NK-92 (cell line): Measurements from ENCODE around the gene CYSRT1.
A peak's percentile ranks its signal among the peaks of the same experiment; 100 is the strongest.
"Not testable (repeated sequence)": the region's sequence is repeated elsewhere in the genome, so short reads cannot be mapped to it uniquely, and the experiment has no call there.

Source experiments
- DNase-seq: peaks from one replicate; lab custom pipeline; 2025; ENCODE audit not compliant: unreplicated experiment; lab: John Stamatoyannopoulos, UW

Gene CYSRT1

GRCh38 chr9:137247916-137248175 is 22.9 kb downstream of the CYSRT1 start:
- no peak for DNase-seq

- DNase-seq: no peak
Observed at GRCh38 chr9:137250329-137251193, 25.6 kb downstream of the CYSRT1 start.

DNA sequence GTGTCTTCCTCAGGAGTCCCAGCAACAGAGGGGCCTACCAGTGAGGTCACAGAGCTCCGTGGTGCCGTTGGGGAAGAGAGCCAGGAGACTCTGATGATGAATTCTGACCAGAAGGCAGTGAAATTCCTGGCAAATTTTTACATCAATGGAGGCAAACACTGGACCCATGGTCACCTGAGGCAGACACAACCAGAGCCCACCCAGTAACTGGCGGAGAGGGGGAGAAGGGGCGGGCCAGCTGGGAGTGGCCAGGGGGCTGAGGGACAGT is 26.2 kb downstream of the CYSRT1 start, which contains the start of gene STPG3:
TSS of gene STPG3 (plus strand) at position 93 of the 268 bp plus-strand sequence. CDS start at position 94, 1 bp downstream.
- DNase-seq: no peak

GRCh38 chr9:137251490-137252268 is 26.7 kb downstream of the CYSRT1 start:
- DNase-seq: no peak

DNA sequence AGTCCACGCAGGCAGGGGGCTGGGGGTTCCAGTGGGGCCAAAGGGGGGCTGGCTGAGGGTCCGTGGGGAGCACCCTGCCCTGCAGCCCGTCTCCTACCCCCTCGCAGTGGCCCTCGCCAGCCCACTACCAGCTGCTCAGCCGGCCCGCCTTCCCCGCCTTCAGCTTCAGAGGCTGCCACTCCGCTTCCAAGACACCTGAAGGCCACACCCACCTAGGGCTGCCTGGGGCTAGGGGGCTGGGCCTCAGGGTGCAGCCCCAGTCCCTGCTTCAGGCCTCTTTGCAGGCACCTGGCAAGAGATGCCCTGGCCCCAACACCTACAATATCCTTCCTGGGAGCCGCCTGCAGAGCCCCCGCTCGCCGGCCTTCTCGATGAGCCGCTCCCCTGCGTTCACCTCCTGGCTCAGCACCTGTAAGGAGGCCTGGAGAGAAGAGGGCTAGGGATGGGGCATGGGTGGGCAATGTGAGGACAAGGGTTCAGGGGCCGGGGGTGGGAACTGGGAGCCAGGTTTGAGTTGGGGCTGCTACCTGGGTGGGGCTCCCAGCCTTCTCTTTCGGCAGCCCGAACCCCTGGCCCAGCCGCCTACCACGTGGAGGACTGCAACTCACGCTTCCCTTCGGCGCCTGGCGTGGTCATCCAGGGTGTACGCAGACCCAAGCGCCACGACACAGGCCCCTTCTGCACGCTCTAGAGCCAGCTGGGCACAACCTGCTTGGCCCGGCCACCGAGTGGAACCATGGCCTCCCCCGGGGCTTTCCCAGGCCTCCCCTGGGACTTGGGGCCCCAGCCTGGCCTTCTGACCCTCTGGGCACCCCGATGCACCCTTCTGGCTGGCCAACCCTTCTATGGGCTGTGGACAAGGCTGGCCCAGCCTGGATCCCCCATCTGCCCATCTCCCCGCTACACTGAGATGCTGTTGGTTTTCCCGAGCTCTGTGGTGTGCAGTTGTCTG is 27.9 kb downstream of the CYSRT1 start:
- no peak for DNase-seq

DNA sequence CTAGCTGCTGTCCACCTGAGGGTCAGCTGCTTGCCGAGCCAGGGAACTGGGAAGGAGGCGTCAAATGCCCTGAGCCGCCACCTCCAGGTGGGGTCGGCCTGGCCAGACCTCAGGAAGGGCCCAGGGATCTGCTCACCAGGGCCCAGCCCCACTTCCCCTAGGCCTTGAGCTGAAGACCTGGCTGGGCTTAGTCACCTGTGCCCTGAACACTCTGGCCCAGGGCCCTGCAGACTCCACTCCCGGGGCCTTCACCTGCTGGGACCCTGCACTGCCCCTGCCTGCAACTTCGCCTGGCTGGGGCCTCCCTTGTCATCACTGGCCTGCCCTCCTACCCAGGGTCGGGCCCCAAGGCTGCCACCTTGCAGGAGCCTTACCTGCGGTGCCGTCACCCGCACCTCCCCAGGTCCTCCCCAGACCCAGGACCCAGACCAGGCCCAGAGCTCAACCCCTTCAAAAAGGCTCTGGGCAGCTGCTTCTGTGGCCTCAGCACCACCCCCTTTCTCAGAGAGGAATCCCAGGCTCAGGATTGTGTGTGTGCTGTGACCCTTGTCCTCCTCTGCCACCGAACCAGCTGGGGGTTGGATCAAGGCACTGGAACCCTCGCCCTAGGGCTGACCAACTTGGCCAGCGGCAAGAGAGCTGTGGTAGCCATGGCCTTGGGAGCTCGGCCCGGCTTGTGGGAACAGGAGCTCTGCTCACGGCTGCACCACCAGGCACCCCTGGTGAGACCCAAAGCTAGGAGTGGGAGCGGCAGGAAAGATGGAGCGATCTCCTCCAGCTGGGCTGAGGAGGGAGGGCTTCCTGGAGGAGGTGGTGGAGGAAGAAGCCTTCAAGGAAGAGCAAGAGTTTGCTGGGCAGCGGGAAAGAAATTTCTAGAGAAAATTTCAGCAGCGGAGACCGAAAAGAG is 29.0 kb downstream of the CYSRT1 start:
- DNase-seq: no peak

DNA sequence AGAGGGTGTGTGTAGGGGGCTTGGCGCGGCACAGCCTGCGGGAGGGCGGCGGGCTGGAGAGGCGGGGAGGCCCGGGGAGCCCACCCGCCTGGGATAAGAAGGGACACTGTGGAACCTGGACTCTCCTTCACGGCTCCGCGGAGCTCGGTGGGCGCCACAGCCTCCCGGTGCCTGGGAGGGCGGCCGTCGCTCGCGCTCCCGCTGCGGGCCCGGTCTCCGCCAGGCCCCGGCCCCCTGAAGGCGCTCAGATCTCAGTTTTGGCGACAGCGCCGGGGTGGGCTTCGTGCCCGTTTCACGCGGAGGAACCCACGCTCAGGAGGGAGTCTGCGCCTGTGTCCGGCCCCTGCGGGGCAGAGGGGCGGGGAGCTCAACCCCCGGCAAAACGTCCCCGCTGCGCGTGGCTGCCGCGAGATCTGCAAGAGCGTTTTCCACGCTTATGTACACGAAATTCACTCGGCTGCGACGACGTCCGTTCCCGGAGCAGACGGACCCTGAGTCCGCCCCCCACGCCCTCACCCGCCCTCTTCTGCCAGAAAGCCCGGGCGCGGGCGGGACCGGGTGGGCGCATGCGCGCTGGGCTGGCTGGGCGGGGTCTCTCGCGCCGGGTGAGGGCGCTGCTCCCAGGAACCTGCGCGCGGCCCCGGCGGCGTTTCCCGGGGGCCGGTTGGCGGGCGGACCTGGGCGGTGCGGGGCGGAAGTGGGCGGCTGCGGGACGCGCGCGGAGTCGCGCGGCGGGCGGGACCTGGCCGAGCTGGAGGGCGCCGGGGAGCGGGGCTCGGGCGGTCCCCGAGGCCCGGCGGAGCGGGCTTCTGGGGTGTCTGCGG is 29.9 kb downstream of the CYSRT1 start, which contains the start of gene NELFB:
TSS of gene NELFB (plus strand) at position 704 of the 824 bp plus-strand sequence.
- peak; percentile 40 for DNase-seq

- no peak for DNase-seq
Observed at GRCh38 chr9:137255448-137256114, 30.6 kb downstream of the CYSRT1 start.

GRCh38 chr9:137256362-137256761 is 31.4 kb downstream of the CYSRT1 start:
- no peak for DNase-seq

- no peak for DNase-seq
Observed at GRCh38 chr9:137256856-137257255, 31.9 kb downstream of the CYSRT1 start.

DNA sequence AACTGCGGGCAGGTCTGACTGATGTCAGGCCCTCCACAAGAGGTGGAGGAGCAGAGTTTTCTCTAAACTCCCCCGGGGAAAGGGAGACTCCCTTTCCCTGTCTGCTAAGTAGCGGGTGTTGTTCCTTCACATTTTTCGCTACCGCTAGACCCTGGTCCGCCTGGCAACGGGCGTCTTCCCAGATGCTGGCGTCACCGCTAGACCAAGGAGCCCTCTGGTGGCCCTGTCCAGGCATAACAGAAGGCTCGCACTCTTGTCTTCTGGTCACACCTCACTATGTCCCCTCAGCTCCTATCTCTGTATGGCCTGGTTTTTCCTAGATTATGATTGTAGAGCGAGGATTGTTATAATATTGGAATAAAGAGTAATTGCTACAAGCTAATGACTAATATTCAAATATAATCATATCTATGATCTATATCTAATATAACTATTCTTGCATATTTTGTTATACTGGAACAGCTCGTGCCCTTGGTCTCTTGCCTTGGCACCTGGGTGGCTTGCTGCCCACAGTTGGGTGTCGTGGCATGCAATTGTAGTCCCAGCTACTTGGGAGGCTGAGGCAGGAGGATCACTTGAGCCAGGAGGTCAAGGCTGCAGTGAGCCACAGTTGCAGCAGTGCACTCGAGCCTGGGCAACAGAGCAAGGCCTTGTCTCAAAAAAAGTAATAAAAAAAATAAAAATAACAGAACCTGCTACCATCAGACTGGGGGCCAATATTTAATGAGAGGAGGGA is 37.4 kb downstream of the CYSRT1 start:
- not testable (repeated sequence) for DNase-seq

DNA sequence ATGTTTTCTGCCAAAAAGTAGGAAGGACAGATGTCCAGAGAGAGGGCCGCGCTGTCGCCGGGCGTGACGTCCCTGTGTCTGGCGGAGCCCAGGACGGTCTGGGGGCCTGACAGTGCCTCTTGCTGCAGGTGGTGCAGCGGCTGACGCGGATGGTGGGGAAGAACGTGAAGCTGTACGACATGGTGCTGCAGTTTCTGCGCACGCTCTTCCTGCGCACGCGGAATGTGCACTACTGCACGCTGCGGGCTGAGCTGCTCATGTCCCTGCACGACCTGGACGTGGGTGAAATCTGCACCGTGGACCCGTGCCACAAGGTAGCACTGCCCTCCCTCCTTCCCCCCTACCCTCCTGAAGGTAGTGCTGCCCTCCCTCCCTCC is 37.9 kb downstream of the CYSRT1 start:
- DNase-seq: no peak

GRCh38 chr9:137263506-137263905 is 38.5 kb downstream of the CYSRT1 start:
- DNase-seq: no peak

DNA sequence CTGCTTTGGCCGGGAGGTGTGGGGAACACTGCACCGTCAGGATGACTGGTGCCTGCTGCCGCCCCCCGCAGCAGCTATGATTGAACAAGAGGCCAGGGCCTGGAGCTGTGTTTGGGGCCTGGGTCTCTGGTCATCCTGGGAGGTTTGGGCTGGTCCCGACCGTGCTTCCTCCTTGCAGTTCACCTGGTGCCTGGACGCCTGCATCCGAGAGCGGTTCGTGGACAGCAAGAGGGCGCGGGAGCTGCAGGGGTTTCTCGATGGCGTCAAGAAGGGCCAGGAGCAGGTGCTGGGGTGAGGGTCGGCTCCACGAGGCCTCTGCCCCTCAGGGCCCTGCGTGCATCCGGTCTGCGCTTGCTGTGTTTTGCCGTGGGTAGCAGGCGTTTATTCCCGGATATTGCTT is 39.1 kb downstream of the CYSRT1 start:
- DNase-seq: no peak

GRCh38 chr9:137265496-137266161 is 40.7 kb downstream of the CYSRT1 start:
- DNase-seq: no peak

- DNase-seq: no peak
Observed at GRCh38 chr9:137266162-137266527, 41.2 kb downstream of the CYSRT1 start.

DNA sequence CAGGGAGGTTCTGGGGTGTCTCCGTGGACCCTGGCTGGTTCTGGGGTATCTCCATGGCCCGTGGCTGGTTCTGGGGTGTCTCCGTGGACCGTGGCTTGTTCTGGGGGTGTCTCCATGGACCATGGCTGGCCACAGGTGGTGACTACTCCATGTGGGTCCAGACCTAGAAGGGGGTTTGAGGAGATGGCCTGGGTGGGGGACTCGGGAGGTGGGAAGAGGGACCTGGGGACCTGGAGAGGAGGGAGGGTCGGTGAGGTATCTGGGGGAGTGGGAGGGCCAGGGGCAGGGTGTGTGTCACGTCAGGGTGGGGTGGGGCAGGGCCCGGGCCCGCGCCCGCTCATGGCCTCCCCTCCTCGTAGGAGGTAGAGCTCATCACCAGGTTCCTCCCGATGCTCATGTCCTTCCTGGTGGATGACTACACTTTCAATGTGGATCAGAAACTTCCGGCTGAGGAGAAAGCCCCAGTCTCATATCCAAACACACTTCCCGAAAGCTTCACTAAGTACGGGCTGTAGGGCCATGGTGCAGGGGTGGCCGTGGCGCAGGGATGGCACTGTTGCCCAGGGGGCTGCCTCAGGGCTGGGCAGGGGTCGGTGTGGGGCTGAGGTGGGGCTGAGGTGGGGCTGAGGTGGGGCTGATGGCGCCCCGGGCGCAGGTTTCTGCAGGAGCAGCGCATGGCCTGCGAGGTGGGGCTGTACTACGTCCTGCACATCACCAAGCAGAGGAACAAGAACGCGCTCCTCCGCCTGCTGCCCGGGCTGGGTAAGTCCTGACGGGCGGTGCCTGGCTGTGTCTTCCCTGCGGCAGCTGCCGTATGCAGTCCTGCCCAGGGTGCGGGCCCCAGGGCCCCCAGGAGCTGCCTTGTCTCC is 41.8 kb downstream of the CYSRT1 start:
- no peak for DNase-seq
